Measurements from ENCODE around the gene AEBP2.

The AEBP2 gene

DNA sequence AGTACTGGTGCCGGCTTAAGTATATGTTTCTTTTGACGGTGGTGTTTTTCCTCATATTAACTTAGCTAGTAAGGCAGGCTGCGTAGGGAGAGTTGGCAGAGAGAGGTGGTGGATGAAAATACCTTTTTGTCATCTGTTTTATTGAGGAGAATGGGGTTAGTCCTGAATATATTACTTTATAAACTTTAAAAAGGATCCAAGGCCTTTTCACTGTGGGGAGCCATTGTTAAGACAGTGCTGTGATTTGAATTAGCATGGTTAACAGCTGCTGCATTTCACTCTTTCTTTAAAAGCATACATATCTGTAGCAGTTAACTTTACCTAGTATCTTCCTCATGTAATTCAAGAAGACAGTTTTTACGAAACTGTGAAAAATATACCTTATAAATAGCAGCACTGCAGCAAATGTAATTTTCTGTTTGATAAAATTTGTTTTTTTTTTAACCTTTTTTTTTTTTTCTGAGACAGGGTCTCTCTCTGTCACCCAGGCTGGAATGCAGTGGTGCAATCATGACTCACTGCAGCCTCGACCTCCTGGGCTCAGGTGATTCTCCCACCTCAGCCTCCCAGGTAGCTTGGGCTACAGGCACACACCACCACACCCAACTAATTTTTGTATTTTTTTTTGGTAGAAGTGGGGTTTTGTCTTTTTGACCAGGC is 57.1 kb downstream of the AEBP2 start:
- TF ChIP-seq, protein P1, sequence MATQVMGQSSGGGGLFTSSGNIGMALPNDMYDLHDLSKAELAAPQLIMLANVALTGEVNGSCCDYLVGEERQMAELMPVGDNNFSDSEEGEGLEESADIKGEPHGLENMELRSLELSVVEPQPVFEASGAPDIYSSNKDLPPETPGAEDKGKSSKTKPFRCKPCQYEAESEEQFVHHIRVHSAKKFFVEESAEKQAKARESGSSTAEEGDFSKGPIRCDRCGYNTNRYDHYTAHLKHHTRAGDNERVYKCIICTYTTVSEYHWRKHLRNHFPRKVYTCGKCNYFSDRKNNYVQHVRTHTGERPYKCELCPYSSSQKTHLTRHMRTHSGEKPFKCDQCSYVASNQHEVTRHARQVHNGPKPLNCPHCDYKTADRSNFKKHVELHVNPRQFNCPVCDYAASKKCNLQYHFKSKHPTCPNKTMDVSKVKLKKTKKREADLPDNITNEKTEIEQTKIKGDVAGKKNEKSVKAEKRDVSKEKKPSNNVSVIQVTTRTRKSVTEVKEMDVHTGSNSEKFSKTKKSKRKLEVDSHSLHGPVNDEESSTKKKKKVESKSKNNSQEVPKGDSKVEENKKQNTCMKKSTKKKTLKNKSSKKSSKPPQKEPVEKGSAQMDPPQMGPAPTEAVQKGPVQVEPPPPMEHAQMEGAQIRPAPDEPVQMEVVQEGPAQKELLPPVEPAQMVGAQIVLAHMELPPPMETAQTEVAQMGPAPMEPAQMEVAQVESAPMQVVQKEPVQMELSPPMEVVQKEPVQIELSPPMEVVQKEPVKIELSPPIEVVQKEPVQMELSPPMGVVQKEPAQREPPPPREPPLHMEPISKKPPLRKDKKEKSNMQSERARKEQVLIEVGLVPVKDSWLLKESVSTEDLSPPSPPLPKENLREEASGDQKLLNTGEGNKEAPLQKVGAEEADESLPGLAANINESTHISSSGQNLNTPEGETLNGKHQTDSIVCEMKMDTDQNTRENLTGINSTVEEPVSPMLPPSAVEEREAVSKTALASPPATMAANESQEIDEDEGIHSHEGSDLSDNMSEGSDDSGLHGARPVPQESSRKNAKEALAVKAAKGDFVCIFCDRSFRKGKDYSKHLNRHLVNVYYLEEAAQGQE (IDR thresholded peaks at IDR 0.05; ENCODE audit: insufficient read depth in 1 of 2, low read depth in 2 of 2, low read length in 2 of 2) = no peak
- no peak for TF ChIP-seq POLR2AphosphoS5 (IDR thresholded peaks at IDR 0.05; ENCODE audit: low read depth, low read length)
- TF ChIP-seq TAF1 (IDR thresholded peaks at IDR 0.05; ENCODE audit: borderline replicate concordance, insufficient read depth, low read length) = no peak
- no peak for TF ChIP-seq FOXP2 (optimal IDR thresholded peaks at IDR 0.05; ENCODE audit: borderline replicate concordance, extremely low read depth, extremely low read length, insufficient read depth)
- no peak for TF ChIP-seq SIN3A (IDR thresholded peaks at IDR 0.05; ENCODE audit: borderline replicate concordance, insufficient read depth, low read length)

DNA sequence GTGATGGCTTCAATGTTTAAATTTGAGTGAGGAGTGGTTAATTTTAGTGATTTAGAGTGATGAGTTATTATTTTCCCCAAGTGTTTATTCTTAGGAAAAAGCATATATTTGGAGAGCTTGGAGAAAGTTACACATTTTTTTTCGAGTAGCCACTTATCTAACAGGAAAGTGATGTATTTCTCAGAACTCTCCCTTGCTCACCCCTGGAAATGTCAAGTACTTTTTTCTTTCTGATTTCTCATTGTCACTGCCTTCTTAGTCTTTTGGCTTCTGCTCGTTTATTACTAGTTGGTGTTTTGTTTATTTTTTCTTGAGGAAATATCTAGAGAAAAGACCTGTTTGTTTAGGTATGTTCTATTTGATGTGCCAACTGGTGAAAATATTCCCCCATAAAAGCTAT is 58.8 kb downstream of the AEBP2 start:
- TF ChIP-seq, protein P1 (IDR thresholded peaks at IDR 0.05; ENCODE audit: insufficient read depth in 1 of 2, low read depth in 2 of 2, low read length in 2 of 2) = no peak
- no peak for TF ChIP-seq TAF1 (IDR thresholded peaks at IDR 0.05; ENCODE audit: borderline replicate concordance, insufficient read depth, low read length)
- no peak for TF ChIP-seq SIN3A (IDR thresholded peaks at IDR 0.05; ENCODE audit: borderline replicate concordance, insufficient read depth, low read length)
- no peak for TF ChIP-seq POLR2AphosphoS5 (IDR thresholded peaks at IDR 0.05; ENCODE audit: low read depth, low read length)
- TF ChIP-seq FOXP2 (optimal IDR thresholded peaks at IDR 0.05; ENCODE audit: borderline replicate concordance, extremely low read depth, extremely low read length, insufficient read depth) = no peak

DNA sequence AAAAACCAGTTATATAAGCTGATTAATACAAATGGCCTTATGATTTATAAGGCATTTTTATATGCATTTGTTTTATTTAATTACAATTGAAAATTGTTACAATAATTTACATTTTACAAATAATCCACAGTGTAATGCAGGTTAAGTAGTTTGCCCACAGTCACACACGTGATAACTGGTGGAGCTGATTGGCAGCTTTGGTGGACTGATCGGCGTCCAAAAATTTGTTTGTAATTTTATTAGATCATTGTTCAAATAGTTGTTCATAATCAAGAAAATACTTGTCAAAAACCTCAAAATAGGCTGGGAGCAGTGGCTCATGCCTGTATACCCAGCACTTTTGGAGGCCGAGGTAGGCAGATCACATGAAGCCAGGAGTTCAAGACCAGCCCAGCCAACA is 59.7 kb downstream of the AEBP2 start:
- TF ChIP-seq, protein P1 (IDR thresholded peaks at IDR 0.05; ENCODE audit: insufficient read depth in 1 of 2, low read depth in 2 of 2, low read length in 2 of 2) = no peak
- no peak for TF ChIP-seq FOXP2 (optimal IDR thresholded peaks at IDR 0.05; ENCODE audit: borderline replicate concordance, extremely low read depth, extremely low read length, insufficient read depth)
- no peak for TF ChIP-seq SIN3A (IDR thresholded peaks at IDR 0.05; ENCODE audit: borderline replicate concordance, insufficient read depth, low read length)
- no peak for TF ChIP-seq TAF1 (IDR thresholded peaks at IDR 0.05; ENCODE audit: borderline replicate concordance, insufficient read depth, low read length)
- no peak for TF ChIP-seq POLR2AphosphoS5 (IDR thresholded peaks at IDR 0.05; ENCODE audit: low read depth, low read length)

DNA sequence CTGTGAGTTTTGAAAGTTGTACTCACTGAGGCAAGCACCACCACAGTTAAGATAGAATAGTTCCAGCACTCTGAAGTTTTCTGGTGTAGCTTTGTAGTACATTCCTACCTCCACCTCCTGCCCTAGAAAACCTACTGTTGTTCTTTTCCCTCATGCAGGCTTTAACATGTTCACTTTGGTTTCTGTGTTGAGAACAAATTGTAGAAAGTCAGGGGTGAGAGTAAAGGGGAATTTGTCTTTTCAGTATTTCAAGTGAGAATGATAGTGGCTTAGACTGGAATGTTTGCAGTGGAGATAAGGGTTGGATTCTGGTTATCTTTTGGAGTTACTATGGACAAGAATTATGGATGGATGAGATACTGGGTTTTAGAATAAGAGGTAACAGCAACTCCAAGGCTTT is 67.2 kb downstream of the AEBP2 start:
- TF ChIP-seq, protein P1 (IDR thresholded peaks at IDR 0.05; ENCODE audit: insufficient read depth in 1 of 2, low read depth in 2 of 2, low read length in 2 of 2) = no peak
- TF ChIP-seq TAF1 (IDR thresholded peaks at IDR 0.05; ENCODE audit: borderline replicate concordance, insufficient read depth, low read length) = no peak
- TF ChIP-seq FOXP2 (optimal IDR thresholded peaks at IDR 0.05; ENCODE audit: borderline replicate concordance, extremely low read depth, extremely low read length, insufficient read depth) = no peak
- no peak for TF ChIP-seq SIN3A (IDR thresholded peaks at IDR 0.05; ENCODE audit: borderline replicate concordance, insufficient read depth, low read length)
- no peak for TF ChIP-seq POLR2AphosphoS5 (IDR thresholded peaks at IDR 0.05; ENCODE audit: low read depth, low read length)
